SK-N-SH (cell line): ENCODE data around the gene NUP43. TPM values are rescaled to one million over a fixed set of nuclear protein-coding genes. Genes with fewer than 3 reads are reported as not detected.

ENCODE experiments used
- polyA plus RNA-seq, 3 experiments: library from polyadenylated mRNA; depleted of rRNA; stranded (reverse); fragments of >200 nt; gene quantifications; 2 replicates each; pipeline ENCODE4 v1.2.3, GENCODE V29; 2012

Gene NUP43
- polyA plus RNA-seq, 1 of the 3 experiments (the other 2 are of a cell fraction): 10.1 TPM

Other genes starting within 250 kb of the NUP43 start
- 3.3 and 3.9 TPM in 2 replicates for gene PPIL4, start 200.5 kb downstream of the NUP43 start, polyA plus RNA-seq (2012; rRNA removed)
- 24.4 and 27.8 TPM in 2 replicates for gene GINM1, start 180.2 kb downstream of the NUP43 start, polyA plus RNA-seq (2012; rRNA removed)
- gene KATNA1, start 97.8 kb downstream of the NUP43 start, polyA plus RNA-seq (2012; rRNA removed): 13.2 and 17.6 TPM in 2 replicates
- 6.9 and 9.3 TPM in 2 replicates for gene LATS1, start 28.4 kb downstream of the NUP43 start, polyA plus RNA-seq (2012; rRNA removed)
- 158 and 190 TPM in 2 replicates for gene PCMT1, start 3.2 kb upstream of the NUP43 start, polyA plus RNA-seq (2012; rRNA removed)
- gene LRP11, start 117.8 kb upstream of the NUP43 start, polyA plus RNA-seq (2012; rRNA removed): 25.0 and 29.5 TPM in 2 replicates
- gene RAET1E, start 151.6 kb upstream of the NUP43 start, polyA plus RNA-seq (2012; rRNA removed): 0.15 and 0.26 TPM in 2 replicates
- gene RAET1G, start 176.6 kb upstream of the NUP43 start, polyA plus RNA-seq (2012; rRNA removed): 1.7 and 2.5 TPM in 2 replicates
- 5.0 and 5.3 TPM in 2 replicates for gene ULBP2, start 195.5 kb upstream of the NUP43 start, polyA plus RNA-seq (2012; rRNA removed)
- gene ULBP1, start 217.4 kb upstream of the NUP43 start, polyA plus RNA-seq (2012; rRNA removed): 0.02 TPM in 1 of 2 replicates, not detected in the other